HG02885 (cell line): ENCODE data around the gene AP3S2.
"Not testable (repeated sequence)": the region's sequence is repeated elsewhere in the genome, so short reads cannot be mapped to it uniquely, and the experiment has no call there.

Experiments
- ATAC-seq: cut with Tn5 transposase; IDR thresholded peaks from one replicate; pipeline ENCODE4 v1.9.1; 2021; ENCODE audit warnings: mild to moderate bottlenecking; ENCODE audit not compliant: unreplicated experiment, poor library complexity

The AP3S2 gene

DNA sequence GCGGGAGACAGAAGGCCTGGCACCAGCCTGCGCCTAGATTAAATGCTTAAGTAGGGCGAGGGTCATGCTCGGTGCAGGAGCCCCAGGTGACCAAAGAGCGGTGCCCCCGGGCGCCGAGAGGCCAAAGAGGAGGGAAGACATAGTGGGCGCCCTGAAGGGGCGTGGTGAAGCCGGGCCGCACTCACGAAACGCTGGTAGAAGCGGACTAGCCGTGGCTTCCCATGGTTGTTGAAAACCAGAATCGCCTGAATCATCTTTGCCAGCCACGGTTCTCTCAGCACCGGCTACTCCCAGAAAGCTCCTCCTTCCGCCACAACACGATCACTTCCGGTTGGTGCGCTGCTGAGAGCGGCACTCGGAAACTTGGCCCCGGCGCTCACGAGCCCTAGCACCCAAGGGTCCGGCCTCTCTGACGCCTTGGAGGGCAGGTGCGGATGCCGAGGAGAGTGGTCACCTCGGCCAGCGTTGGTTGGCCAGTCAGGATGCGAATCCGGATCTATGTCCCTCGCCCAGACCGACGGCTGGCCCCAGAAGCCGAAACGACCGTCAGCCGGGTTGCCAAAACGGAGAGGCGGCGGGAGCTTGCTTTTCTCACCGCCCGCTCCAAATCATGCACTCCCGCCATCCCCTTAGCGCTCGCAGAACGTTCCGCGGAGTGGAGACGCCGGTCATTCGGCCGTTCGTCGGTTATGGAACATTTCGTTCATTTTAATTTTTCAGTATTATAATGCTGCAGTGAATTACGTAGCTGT, at the start of gene AP3S2:
TSS of gene AP3S2 (minus strand) at position 299 of the 752 bp plus-strand sequence. CDS start at position 254, 45 bp downstream.
- ATAC-seq: peak; percentile 88

DNA sequence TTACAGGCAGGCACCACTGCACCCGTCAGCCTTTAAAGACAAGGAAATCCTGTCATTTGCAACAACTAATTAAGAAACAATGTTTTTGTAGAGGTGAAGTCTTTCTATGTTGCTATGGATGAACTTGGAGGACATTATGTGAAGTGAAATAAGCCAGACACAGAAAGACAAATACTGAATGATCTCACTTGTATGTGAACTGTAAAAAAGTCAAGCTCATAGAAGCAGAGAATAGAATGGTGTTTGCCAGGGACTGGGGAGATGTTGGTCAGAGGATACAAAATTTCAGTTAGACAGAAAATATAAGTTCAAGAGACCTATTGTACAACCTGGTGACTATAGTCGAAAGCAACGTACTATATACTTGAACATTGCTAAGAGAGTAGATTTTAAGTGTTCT, 46.1 kb upstream of the AP3S2 start:
- ATAC-seq: no peak

GRCh38 chr15:89939377-89939776, 45.6 kb upstream of the AP3S2 start:
- ATAC-seq: not testable (repeated sequence)

DNA sequence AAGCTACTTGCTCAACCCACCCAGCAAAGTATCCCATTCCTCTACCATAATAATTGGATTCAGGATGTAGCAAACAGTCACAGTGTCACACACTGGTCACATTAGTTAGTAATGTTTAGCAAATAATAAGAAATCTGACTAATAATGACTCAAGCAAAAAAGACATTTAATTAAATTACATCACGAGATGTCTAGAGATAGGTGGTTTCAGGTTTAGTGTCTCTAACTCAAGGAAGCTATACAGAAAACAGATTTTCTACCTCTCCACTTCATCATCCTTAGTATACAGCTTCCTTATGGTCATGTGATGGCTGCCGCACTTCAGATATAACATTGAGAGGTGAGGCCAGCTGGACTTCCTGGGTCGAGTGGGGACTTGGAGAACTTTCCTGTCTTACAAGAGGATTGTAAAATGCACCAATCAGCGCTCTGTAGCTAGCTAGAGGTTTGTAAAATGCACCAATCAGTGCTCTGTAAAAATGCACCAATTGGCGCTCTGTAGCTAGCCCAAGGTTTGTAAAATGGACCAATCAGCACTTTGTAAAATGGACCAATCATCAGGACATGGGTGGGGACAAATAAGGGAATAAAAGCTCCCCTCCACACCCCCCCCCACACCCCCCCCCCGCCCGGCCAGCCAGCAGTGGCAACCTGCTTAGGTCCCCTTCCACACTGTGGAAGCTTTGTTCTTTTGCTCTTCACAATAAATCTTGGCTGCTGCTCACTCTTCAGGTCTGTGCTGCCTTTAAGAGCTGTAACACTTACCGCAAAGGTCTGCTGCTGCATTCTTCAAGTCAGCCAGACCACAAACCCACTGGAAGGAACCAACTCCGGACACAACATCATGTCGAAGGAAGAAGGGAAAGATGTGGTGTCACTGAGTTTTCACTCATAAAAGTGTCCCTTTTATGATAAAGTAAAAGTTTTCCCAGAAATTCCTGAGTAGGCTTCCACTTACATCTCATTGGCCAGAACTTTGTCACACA, 43.9 kb upstream of the AP3S2 start:
- ATAC-seq: no peak

DNA sequence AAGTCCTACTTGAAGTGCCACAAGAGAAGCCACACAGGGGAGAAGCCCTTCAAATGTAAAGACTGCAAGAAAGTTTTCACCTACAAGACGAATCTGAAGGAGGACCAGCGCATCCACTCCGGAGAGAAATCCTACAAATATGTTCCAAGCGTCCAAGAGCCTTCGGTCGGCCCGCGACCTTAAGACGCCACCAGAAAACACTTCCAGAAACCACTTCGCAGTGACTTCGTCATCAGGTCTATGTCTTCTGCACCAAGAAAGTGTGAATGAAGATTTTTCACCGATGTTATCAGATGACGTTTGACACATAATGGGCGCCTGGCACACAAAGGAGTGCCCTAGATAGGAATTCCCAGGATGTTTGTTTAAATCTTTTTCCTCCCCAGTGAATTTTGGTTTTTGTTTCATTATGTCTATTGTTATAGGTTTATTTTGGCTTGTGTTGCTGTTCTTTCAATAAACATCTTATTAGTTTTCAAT, 43.0 kb upstream of the AP3S2 start:
- ATAC-seq: no peak

- no peak for ATAC-seq
Measured at GRCh38 chr15:89936051-89936785, 42.4 kb upstream of the AP3S2 start.

DNA sequence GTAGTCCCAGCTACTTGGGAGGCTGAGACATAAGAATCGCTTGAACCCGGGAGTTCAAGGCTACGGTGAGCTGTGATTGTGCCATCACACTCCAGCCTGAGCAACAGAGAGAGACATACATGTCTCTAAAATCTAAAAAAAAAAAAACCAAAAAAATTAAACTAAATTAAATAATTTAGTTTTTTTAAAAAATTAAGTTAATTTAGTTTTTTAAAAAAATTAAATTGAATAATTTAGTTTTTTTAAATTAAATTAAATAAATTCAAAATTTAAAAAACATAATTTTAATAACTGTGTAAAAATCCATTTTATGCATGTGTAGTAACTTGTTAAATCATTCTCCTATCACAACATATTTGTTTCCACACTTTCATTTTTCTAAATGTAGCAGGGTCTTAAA, 39.1 kb upstream of the AP3S2 start:
- no peak for ATAC-seq

GRCh38 chr15:89928421-89928820, 34.6 kb upstream of the AP3S2 start:
- ATAC-seq: no peak

- no peak for ATAC-seq
Measured at GRCh38 chr15:89926158-89926557, 32.4 kb upstream of the AP3S2 start.

DNA sequence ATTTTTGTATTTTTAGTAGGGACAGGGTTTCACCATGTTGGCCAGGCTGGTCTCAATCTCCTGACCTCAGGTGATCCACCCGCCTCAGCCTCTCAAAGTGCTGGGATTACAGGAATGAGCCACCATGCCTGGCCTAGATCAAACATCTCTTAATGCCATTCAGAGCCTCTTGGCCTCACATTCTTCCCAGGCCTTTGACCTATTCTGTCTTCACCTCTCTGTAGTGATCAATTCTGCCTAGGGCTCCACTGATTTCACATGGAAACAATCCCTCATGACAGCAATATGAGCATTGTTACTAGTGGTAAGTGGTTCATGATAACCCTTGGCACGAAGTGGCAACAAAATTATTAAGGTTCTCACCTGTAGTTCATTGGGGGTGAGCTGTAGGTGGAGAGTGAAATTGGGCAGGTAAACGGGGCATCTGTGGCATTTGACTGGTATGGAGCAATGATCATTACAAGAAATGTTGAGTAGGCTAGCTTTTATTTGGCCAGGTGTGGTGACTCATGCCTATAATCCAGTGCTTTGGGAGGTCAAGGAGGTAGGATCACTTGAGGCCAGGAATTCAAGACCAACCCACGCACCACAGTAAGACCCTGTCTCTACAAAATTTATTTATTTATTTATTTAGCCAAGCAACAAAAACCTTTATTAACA, 23.8 kb upstream of the AP3S2 start:
- no peak for ATAC-seq

DNA sequence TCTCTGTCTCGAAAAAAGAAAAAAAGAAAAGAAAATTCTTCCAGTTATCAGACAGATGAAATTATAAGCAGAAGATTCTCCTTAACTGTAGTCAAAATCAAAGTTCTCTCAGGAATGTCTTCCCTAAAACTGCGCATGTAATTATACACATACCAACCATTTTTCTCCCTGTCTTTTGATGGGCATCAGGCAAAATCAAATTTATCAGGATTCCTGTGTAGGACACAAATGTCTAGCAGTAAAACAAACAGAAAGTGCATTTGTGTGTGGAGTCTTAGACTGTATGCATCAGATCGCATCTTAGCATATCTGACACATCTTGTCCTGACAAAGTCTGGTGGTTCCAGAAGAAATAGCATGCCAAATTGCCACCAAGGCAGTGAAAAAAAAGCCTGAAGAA, 22.9 kb upstream of the AP3S2 start:
- ATAC-seq: no peak

DNA sequence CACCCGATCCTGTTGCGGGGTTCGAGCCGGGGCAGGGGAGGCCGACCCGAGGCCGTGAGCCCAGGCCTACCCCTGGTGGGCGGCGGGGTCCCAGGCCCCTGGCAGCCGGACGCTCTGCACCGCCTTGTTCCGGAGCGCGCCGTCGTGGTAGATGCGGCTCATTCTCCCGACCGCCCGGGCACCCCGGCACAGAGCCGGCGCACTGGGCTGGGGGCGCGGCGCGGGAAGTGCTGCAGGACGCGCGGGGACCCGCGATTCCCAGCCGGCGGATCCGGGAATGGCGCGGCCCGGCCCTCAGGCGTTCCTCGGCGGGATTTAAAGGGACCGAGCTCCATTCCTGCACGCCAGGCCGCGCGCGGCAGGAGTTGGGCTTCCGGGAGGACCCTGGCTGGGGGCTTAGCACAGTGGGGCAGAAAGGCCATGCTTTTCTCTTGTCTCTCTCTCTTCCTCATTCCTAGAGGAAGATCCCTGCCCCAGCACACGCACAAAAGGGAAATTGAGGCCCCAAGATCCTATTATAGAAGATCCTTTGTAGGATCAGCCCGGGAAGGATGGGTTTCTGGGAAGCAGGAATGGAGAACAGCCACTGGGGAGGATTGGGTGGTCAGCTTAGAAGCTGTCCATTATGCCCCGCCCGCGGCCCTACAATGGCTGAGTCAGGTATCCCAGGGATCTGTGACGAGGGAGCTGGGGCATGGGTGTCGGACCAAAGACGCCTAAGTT, 19.0 kb upstream of the AP3S2 start, which contains the start of gene ARPIN:
TSS of gene ARPIN (minus strand) at position 279 of the 723 bp plus-strand sequence. CDS start at position 162, 117 bp downstream.
- no peak for ATAC-seq

- ATAC-seq: no peak
Measured at GRCh38 chr15:89912145-89912673, 18.4 kb upstream of the AP3S2 start.

DNA sequence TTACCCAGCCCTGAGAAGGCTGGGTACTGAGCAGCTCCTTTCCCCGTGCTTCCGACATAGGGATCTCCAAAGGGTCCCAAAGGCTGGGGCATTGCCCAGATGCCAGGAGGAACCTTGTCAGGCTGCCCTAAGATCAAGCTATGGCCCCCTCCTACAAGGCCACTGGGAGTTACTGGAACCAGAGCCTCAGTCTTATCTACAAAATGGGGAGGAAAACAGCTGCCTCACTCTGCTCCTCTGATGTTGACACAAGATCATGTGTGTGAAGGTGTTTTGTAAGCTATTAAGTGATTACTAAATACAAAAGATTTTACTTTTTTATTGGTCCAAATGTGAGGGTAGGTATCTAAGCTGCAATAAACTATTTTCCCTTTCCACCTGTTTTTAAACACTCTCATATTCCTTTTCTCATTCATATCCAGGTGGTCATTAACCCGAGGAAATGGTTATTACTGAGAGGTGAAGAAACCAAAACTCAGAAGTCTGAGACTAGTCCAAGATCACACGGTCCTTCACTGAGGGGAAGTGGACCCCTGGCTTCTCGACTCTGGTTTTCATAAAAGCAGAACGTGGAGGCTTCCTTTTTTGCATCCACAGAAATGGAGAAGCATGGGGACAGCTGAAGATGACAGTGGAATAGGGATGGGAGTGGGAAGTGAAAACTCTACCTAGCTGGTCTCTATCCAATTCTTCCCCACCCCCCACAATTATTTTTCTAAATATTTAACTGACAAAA, 17.3 kb upstream of the AP3S2 start:
- ATAC-seq: no peak

DNA sequence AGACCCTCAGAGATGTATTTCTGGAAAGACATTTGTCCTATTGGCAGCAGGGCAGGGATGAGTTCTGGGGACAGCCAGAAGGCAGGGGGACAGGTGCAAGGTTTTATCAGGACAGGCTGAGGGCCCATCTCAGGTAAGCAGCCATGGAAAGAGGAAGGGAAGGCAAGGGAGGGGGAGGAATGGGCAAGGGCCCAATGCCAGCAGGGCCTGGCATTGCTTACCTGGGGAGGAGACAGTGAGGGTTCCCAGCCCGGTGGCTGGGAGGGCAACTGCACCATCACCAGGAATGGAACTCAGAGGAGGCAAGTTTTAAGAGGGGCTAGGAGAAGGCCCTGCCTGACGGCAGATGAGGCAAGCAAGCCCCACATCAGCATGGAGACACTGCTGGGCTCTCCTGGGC, 15.8 kb upstream of the AP3S2 start:
- ATAC-seq: no peak

DNA sequence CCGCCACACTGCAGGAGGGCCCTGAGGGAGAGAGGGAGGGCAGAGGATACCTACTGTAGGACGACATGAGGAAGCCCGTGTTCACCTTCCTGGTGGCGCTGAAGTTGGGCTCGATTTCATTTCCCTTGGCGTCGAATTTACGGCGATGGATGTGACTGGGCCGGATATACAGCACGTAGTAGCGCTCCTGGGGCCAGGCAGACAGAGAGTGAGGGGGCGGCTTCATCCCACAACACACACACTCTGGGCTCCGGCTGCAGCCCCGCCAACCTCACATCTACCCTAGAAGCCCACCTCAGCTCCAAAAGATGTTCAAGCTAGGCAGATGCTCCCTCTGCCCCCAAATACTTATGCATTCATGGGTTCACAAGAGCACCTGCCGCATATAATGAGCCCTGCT, 14.4 kb upstream of the AP3S2 start:
- no peak for ATAC-seq

DNA sequence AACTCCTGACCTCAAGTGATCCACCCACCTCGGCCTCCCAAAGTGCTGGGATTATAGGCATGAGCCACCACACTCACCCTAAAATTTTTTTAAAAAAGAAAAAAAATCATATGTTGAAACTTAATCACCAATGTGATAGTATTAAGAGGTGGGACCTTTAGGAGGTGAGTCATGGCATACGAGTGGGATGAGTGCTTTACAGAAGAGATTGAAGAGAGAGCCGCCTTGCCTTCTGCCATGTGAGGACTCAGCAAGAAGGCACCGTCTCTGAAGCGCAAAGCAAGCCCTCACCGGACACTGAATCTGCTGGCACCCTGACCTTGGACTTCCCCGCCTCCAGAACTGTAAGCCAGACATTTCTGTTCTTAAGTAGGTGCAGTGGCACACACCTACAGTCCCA, 13.5 kb upstream of the AP3S2 start:
- no peak for ATAC-seq

DNA sequence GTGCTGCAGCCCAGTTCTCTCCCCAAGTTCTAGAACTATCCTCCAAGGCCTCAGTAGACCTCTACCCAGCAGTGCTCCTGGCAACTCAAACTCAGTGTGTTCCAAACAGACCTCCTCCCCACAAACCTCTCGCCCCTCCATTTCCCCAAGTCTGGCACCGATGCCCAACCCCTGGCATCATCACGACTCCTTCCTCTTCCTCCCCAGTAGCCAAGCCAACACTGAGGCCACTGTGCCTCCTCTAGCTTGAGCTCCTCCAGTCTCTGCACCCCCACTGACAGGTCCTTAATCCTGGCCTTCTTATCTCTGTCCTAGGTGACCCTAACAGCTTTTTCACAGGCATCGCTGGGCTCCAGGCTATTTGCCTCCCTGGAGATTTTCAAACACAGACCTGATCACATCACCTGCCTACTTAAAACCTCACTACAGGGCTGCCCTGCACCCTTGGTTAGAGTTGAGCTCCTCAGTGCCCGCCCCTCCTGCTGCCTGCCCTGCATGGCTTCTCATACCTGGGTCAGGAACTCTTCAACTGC, 12.1 kb upstream of the AP3S2 start:
- ATAC-seq: no peak
